Right renal pelvis (tissue), 4 donors: ENCODE results near the gene ILKAP. TPM values are rescaled to one million over a fixed set of nuclear protein-coding genes. Genes with fewer than 3 reads are reported as not detected.
"Not testable (repeated sequence)": the region's sequence is repeated elsewhere in the genome, so short reads cannot be mapped to it uniquely, and the experiment has no call there.

Source experiments
- DNase-seq, 4 donors: peaks; one replicate each; pipeline ENCODE4 v3.0.0-alpha.2; 2013; ENCODE audit warnings: low read depth in 4 of 4, low spot score in 3 of 4, missing footprints in 1 of 4
- polyA plus RNA-seq, 4 donors: library from polyadenylated mRNA; unstranded; fragments of 120-200 nt; gene quantifications; one replicate each; pipeline ENCODE4 v1.2.1, GENCODE V29; 2013; ENCODE audit not compliant: insufficient read length in 4 of 4

ILKAP gene
- polyA plus RNA-seq, 4 donors: 39.9 to 44.6 (median 41.8) TPM

GRCh38 chr2:238203973-238204683 is 633 bp upstream of the ILKAP start:
- DNase-seq: no peak

DNA sequence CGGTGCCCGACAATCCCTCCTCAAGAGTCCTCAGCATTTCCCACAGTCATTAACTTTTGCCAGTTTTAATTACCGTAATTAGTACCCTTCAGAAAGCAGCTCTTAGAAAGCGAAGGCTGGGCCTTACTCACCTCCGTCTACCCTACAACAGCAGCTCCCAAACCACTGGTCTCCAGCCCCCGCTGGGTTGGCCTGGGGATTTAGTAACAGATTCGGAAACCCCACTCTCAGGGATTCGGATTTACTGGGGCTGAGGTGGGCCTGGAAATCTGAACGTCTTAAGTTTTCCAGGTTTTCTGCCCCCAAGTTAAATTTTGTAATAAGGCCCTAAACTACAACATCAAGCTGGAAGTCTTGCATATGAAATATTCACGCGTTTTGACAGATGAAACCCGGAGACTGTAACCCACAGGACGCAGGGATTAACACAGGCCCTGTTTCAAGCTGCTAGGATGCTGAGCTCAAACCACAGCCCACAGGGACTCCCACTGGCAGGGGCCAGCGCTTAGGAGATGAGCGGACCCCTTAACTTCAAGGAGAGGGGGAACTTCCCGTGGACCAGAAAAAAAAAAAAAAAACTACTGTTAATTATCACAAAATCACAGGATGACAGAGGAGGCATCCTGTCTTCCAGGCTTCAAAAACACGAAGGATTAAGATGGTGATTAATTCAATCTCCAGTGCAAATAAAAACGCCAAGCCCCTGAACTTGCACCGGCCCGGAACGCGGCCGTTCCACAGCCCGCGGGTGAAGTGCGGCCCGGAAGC is 985 bp downstream of the ILKAP start:
- DNase-seq: no peak

DNA sequence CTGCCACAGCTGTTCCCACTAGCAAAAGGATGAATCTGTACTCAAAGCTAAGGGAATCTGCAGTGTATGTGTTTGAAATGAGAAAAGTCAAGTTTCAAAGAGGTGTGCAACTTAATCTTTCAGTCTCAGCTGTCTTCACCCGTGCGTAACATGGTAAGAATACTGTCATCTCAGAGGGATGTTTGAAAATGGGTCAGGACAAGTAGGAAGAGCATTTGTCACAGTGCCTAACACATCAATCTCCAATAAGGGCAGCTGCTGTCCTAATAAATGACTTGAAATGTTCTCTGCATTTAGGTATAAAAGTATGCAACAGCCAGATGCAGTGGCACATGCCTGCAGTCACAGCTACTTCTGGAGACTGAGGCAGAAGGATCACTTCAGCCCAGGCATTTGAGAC is 13.1 kb downstream of the ILKAP start:
- DNase-seq: no peak

GRCh38 chr2:238187618-238188548 is 15.6 kb downstream of the ILKAP start:
- no peak for DNase-seq

DNA sequence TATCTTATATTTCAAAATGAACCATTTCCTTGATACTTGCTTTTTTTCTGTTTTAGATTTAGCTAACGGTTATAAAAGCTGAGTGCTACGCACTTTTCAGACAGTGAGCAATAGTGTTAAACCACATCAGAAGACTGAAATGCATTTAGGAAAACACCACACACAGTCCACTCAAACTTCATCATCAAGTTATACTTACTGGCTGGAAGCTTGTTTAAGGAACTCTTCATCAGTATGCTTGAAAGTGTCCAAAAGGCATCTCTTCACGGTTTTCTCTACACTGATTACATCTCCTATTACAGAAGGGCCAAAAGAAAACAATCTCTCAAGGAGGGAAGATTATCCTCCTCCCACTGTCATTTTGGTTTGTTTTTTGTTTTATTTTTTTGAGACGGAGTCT is 19.7 kb downstream of the ILKAP start:
- DNase-seq: no peak

DNA sequence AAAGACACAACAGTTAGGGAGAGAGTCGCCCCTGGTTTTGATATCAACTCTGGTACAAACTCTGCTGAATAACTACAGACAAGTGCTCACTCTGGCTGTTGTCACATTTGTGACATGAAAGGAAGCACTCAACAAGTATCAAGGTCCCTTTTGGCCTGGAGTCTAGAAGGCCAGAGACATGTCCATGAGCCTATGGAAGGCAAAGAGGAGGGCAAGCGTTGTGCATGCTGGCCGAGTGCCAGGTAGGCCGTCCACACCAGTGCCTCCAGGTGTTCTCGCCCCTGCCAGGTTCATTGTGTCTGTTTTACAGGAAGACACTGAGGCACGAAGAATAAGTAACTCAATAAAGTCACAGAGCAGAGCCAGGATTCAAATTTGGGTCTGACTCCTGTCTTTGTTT is 21.1 kb downstream of the ILKAP start:
- no peak for DNase-seq

DNA sequence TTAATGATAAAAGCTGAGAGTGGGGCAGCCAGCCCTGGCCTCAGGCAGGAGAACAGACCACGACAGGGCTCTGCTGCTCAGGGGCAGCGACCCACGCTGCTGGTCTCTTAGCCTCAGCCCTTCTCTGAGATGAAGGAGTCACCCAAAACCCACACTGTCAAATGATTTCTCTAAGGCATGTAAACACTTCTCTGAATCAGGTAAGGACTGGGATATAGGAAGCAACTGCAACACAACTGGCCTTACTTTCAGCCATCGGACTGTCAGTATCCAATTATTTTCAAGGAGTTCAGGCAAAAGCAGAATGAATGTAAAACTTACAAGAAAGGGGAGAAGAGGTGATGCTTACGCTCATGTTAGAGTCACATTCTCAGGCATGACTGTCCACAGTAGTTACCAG is 22.9 kb downstream of the ILKAP start:
- DNase-seq: no peak

- no peak for DNase-seq
Measured at GRCh38 chr2:238176613-238177012, 26.9 kb downstream of the ILKAP start.

DNA sequence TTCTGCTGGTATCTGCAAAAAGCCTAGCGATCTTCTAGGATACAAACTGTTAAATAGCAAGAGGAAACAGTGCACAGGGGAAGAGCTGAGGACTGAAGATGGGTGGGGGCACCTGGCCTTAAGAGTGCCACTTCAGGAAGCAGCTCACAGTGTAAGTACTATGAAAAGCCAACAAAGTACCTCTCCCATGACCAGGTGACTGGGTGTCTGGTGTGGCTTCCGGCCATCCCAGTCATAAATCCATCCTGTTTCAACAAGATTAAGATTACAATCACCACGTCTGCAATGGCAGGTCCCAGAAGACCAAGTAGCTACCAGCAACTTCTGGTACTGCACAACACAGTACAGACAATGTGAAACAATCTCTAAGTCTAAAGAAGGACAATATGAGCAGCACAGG is 28.8 kb downstream of the ILKAP start:
- no peak for DNase-seq

GRCh38 chr2:238174291-238174690 is 29.2 kb downstream of the ILKAP start:
- DNase-seq: no peak

GRCh38 chr2:238173692-238174091 is 29.8 kb downstream of the ILKAP start:
- no peak for DNase-seq

- no peak for DNase-seq
Measured at GRCh38 chr2:238172439-238172838, 31.1 kb downstream of the ILKAP start.

DNA sequence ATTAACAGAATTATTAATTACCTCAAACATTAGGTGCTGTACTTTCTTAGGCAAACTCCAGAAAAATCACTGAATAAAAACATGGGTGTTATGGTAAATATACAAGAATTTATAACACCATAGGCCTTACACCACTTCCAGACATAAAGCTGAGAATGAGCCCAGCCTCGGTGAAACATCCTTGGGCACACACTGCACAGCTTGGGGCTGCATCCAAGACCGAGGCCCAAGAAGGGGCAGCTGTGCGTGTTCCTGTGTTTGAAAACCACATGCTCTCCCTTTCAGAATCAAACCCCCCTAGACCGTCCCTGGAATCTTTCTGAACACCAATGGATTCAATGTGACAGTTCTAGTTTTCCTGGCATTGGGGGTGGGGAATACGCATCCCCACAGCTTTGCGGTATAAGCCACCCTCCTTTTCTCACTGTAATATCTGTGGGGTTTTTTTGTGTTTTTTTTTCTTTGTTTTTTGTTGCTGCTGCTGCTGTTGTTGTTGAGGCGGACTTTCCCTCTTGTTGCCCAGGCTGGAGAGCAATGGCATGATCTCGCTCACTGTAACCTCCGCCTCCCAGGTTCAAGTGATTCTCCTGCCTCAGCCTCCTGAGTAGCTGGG is 31.8 kb downstream of the ILKAP start:
- DNase-seq: no peak

- not testable (repeated sequence) for DNase-seq
Measured at GRCh38 chr2:238171072-238171431, 32.4 kb downstream of the ILKAP start.

- DNase-seq: no peak
Measured at GRCh38 chr2:238170386-238171071, 33.0 kb downstream of the ILKAP start.

GRCh38 chr2:238169708-238170251 is 33.7 kb downstream of the ILKAP start:
- DNase-seq: peak in 1 of 4 donors; percentile 48

DNA sequence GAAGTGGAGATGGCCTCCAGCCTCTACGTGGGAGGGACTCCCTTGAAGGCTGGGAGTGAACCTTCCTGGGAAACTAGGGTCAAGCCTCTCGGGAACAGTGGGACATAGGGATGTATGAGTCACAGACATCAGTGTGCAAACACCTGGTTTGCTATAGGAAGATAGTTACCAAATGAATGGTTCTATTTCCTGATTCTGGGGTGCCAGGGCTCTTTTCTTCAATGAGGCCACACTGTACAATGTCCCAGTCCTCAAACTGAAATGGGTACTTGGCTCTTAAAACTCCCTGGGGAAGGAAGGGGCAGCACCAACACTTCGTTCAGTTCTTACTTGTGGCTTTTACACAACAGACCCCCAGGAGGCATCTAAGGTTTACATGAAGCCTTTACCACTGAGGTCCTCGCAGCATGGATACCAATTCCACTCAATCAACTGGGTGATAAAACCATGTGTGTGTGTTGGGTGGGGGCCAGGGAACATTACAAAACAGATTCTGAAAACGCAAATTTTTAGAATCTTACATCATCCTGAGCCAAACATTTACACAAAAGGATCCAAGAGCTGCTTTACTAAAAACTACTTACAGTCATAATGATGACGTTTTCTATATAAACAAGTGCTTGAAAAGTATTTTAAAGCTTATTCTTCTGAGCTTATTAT is 34.3 kb downstream of the ILKAP start:
- no peak for DNase-seq

GRCh38 chr2:238168196-238169047 is 35.1 kb downstream of the ILKAP start:
- no peak for DNase-seq
